Common myeloid progenitor, CD34-positive (primary cell): ENCODE measurements around the gene SERTAD1.

Experiments used
- CTCF ChIA-PET: fragments of 350-600 bp; sonication (Branson Sonifier 250); formaldehyde crosslinking; loops from one replicate; lab custom pipeline; 2021; ENCODE audit warnings: antibody characterized with exemption; lab: Charles Lee
- POLR2A ChIA-PET: fragments of 350-600 bp; sonication (Branson Sonifier 250); formaldehyde crosslinking; loops from one replicate; lab custom pipeline; 2021; ENCODE audit warnings: antibody characterized with exemption; lab: Charles Lee
- DNase-seq, 3 donors: peaks; one replicate each; pipeline versions ENCODE4 v3.0.0 to v3.0.0-alpha.2; 2013
- H3K27ac ChIP-seq, 2 experiments: 1 replicate in 1 of 2; 2 replicates in 1 of 2; pipeline ENCODE4 v1.7.0; 2013; ENCODE audit warnings: inconsistent platforms in 2 of 2, low read length in 2 of 2, mild to moderate bottlenecking in 2 of 2, low read depth in 1 of 2, moderate library complexity in 1 of 2; ENCODE audit not compliant: severe bottlenecking in 2 of 2, insufficient read depth in 1 of 2, poor library complexity in 1 of 2
- H3K27me3 ChIP-seq, 5 experiments: replicated peaks in 2 of 5; 1 replicate in 3 of 5; 2 replicates in 2 of 5; pipeline versions ENCODE4 v1.6.1 to v1.7.0; 2013; ENCODE audit warnings: low read length in 4 of 5, mild to moderate bottlenecking in 2 of 5, moderate library complexity in 2 of 5, inconsistent platforms in 1 of 5; ENCODE audit not compliant: insufficient read depth in 5 of 5, control insufficient read depth in 4 of 5
- H3K36me3 ChIP-seq, 4 experiments: 1 replicate in 2 of 4; 2 replicates in 2 of 4; pipeline versions ENCODE4 v1.6.1 to v1.7.0; 2013; ENCODE audit warnings: low read length in 3 of 4, control low read depth in 1 of 4, mild to moderate bottlenecking in 1 of 4; ENCODE audit not compliant: control insufficient read depth in 4 of 4, insufficient read depth in 4 of 4
- H3K4me1 ChIP-seq, 4 experiments: 1 replicate in 3 of 4; 2 replicates in 1 of 4; pipeline versions ENCODE4 v1.6.1 to v1.7.1; 2013; ENCODE audit warnings: low read length in 3 of 4, mild to moderate bottlenecking in 3 of 4, control low read depth in 1 of 4, inconsistent platforms in 1 of 4, moderate library complexity in 1 of 4; ENCODE audit not compliant: control insufficient read depth in 4 of 4, insufficient read depth in 4 of 4; ENCODE audit errors: control extremely low read depth in 1 of 4
- H3K4me3 ChIP-seq, 7 experiments: 1 replicate in 4 of 7; 2 replicates in 3 of 7; pipeline versions ENCODE4 v1.5.1 to v1.7.0; 2013; ENCODE audit warnings: mild to moderate bottlenecking in 7 of 7, low read length in 6 of 7, moderate library complexity in 6 of 7, inconsistent platforms in 2 of 7, low read depth in 2 of 7, control low read depth in 1 of 7; ENCODE audit not compliant: insufficient read depth in 4 of 7, control insufficient read depth in 1 of 7; ENCODE audit errors: extremely low read depth in 1 of 7
- H3K9me3 ChIP-seq, 5 experiments: 1 replicate in 4 of 5; 2 replicates in 1 of 5; pipeline versions ENCODE4 v1.6.1 to v1.7.1; 2013; ENCODE audit warnings: low read length in 4 of 5, mild to moderate bottlenecking in 2 of 5, inconsistent platforms in 1 of 5, low read depth in 1 of 5, moderate library complexity in 1 of 5; ENCODE audit not compliant: control insufficient read depth in 4 of 5, insufficient read depth in 2 of 5; ENCODE audit errors: control extremely low read depth in 1 of 5
- WGBS: methylation state at CpG from one replicate; pipeline ENCODE4 v1.1.5; 2013; ENCODE audit not compliant: insufficient coverage; 5-methylcytosine and 5-hydroxymethylcytosine counted together

SERTAD1 gene

GRCh38 chr19:40419066-40419612 is 6.7 kb downstream of the SERTAD1 start:
- H3K9me3 ChIP-seq: no peaks in the 10 kb centered on the region
- H3K27me3 ChIP-seq: no peaks in the 10 kb centered on the region
- peaks cover 5 to 70% (median 59%) of the 10 kb centered on the region in 4 experiments for H3K4me1 ChIP-seq
- H3K4me3 ChIP-seq: no peak overlapping the region
- no peak overlapping the region for H3K27ac ChIP-seq
- ChIA-PET CTCF (interaction anchor here (1.2 to 1.6 kb wide), 2 partner anchors 10 to 34 kb away, joined by 3 to 8 read pairs; no protein-coding TSS in a partner anchor), POLR2A (no interaction called here)
- 93% methylated on average over 3 of the region's 5 CpGs for WGBS
- H3K36me3 ChIP-seq: peaks cover 0 to 11% (median 8%) of the 10 kb centered on the region in 4 experiments
- peak in 1 of 3 donors; percentile 33 for DNase-seq

- 85% methylated on average over 2 of the region's 3 CpGs for WGBS
- POLR2A ChIA-PET: interaction anchor here (1.4 to 2.1 kb wide), 2 partner anchors 8 to 11 kb away, joined by 4 read pairs; partner anchors contain the start of gene SERTAD1
- no peaks in the 10 kb centered on the region for H3K27me3 ChIP-seq
- H3K4me1 ChIP-seq: peaks cover 5 to 79% (median 70%) of the 10 kb centered on the region in 4 experiments
- H3K9me3 ChIP-seq: no peaks in the 10 kb centered on the region
- no peak overlapping the region for H3K4me3 ChIP-seq
- no peak for DNase-seq
- H3K36me3 ChIP-seq: peaks cover 0 to 9% (median 5%) of the 10 kb centered on the region in 4 experiments
- CTCF ChIA-PET: interaction anchor here (1.5 to 1.6 kb wide), 2 partner anchors 9 kb away, joined by 4 to 8 read pairs; no protein-coding TSS in a partner anchor
- peak overlapping the region in 1 of 2 experiments; percentile 81 for H3K27ac ChIP-seq
These were observed 7.8 kb downstream of the SERTAD1 start for GRCh38 chr19:40418040-40418439.

GRCh38 chr19:40417643-40417981 is 8.2 kb downstream of the SERTAD1 start:
- DNase-seq: no peak
- WGBS: 37% methylated on average over 3 of the region's 4 CpGs
- Histone ChIP-seq H3K9me3 (no peaks in the 10 kb centered on the region), H3K27me3 (no peaks in the 10 kb centered on the region), H3K36me3 (peaks cover 0 to 4% (median 1%) of the 10 kb centered on the region in 4 experiments), H3K4me1 (peaks cover 5 to 81% (median 71%) of the 10 kb centered on the region in 4 experiments), H3K4me3 (peak overlapping the region in 4 of 7 experiments; percentile 35 to 49 (median 42)), H3K27ac (peak overlapping the region; percentile 66 to 81)
- ChIA-PET CTCF (interaction anchor here (1.5 kb wide), 1 partner anchor 9 kb away, joined by 4 read pairs; no protein-coding TSS in a partner anchor), POLR2A (interaction anchor here (0.5 to 2.1 kb wide), 5 partner anchors 8 to 274 kb away, joined by 3 to 4 read pairs (median 3); partner anchors contain the start of gene SERTAD1)

- Histone ChIP-seq H3K27me3 (no peaks in the 10 kb centered on the region), H3K9me3 (no peaks in the 10 kb centered on the region), H3K4me3 (peak overlapping the region in 4 of 7 experiments; percentile 35 to 49 (median 42)), H3K36me3 (no peaks in the 10 kb centered on the region), H3K27ac (peak overlapping the region; percentile 66 to 81), H3K4me1 (peaks cover 5 to 83% (median 73%) of the 10 kb centered on the region in 4 experiments)
- CTCF ChIA-PET: interaction anchor here (0.8 to 1.5 kb wide), 2 partner anchors 10 to 218 kb away, joined by 4 read pairs; no protein-coding TSS in a partner anchor
- 5% methylated on average over 14 of the region's 16 CpGs for WGBS
- peak; percentile 50 to 77 (median 76) for DNase-seq
- POLR2A ChIA-PET: interaction anchor here (0.5 to 2.1 kb wide), 5 partner anchors 9 to 273 kb away, joined by 3 to 4 read pairs (median 3); partner anchors contain the start of gene SERTAD1
These were observed 8.7 kb downstream of the SERTAD1 start for GRCh38 chr19:40416918-40417642.

GRCh38 chr19:40415768-40416167 is 10.0 kb downstream of the SERTAD1 start:
- Histone ChIP-seq H3K4me1 (peaks cover 5 to 84% (median 76%) of the 10 kb centered on the region in 4 experiments), H3K27me3 (no peaks in the 10 kb centered on the region), H3K27ac (no peak overlapping the region), H3K36me3 (no peaks in the 10 kb centered on the region), H3K9me3 (no peaks in the 10 kb centered on the region), H3K4me3 (peak overlapping the region in 1 of 7 experiments; percentile 7)
- WGBS: 100% methylated on average over 2 of the region's 2 CpGs
- ChIA-PET POLR2A (interaction anchor here (0.8 to 2.1 kb wide), 3 partner anchors 9 to 17 kb away, joined by 3 to 4 read pairs (median 3); partner anchors contain the start of gene SERTAD1), CTCF (interaction anchor here (1.2 kb wide), 1 partner anchor 19 kb away, joined by 3 read pairs; no protein-coding TSS in a partner anchor)
- no peak for DNase-seq

- WGBS: 98% methylated on average over 15 of the region's 21 CpGs
These were observed 11.0 kb downstream of the SERTAD1 start for GRCh38 chr19:40414542-40415535.

More at GRCh38 chr19:40414542-40415535, 11.0 kb downstream of the SERTAD1 start:
- no peak overlapping the region for H3K27ac ChIP-seq
- ChIA-PET CTCF (interaction anchor here (1.2 kb wide), 1 partner anchor 18 kb away, joined by 3 read pairs; no protein-coding TSS in a partner anchor), POLR2A (interaction anchor here (0.8 to 1.7 kb wide), 2 partner anchors 11 kb away, joined by 3 to 5 read pairs; partner anchors contain the start of gene SERTAD1)
- H3K27me3 ChIP-seq: no peaks in the 10 kb centered on the region
- peaks cover 5 to 89% (median 80%) of the 10 kb centered on the region in 4 experiments for H3K4me1 ChIP-seq
- DNase-seq: no peak
- H3K36me3 ChIP-seq: no peaks in the 10 kb centered on the region
- H3K4me3 ChIP-seq: no peak overlapping the region
- H3K9me3 ChIP-seq: no peaks in the 10 kb centered on the region
